Measurements from ENCODE around the gene SHB.
"Not testable (repeated sequence)": the region's sequence is repeated elsewhere in the genome, so short reads cannot be mapped to it uniquely, and the experiment has no call there.

Gene SHB

DNA sequence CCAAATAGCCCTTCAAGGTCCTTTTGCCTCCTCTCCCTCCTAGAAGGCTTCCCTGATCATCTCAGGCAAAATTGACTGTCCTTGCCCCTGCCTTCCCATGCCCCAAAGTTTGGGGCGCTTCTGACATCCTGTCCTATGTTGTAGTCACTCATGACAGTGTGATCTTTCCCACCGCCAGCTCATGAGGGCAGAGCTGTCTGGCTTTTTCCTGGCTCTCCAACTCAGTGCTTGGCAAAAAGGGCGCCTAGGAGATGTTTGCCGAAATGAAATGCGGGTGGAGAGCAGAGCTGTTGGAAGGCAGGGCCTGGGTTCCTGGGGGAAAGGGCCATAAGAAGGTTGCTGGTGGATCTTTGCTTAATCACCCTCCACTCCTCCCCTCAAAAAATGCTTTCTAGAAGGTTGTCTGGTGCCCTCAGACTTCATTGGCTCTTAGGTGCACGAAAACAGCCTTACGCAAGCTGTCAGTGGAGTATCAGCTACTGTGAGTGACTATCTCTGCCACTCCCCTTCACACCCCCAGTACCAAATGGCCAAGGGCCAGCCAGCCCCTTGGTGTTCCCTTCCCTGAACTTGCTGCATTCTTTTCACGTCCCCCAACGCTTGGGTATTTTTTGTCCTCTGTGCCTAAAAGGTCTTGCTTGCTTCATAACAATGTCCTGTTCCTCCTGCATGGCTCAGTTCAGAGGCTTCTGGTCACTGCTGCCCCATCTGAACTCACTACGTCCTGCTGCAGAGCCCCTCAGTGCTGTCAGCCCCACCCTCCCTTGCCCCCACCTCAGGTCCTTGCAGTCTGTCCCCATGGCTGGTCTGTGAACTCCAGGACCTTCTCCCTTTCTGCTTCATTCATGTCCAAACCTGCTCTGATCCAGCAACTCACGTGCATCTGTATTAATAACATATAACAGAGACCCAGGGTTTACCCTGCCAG, 162.5 kb downstream of the SHB start:
- no peak for DNase-seq (ENCODE audit: low read depth in 3 of 3, low spot score in 1 of 3)

DNA sequence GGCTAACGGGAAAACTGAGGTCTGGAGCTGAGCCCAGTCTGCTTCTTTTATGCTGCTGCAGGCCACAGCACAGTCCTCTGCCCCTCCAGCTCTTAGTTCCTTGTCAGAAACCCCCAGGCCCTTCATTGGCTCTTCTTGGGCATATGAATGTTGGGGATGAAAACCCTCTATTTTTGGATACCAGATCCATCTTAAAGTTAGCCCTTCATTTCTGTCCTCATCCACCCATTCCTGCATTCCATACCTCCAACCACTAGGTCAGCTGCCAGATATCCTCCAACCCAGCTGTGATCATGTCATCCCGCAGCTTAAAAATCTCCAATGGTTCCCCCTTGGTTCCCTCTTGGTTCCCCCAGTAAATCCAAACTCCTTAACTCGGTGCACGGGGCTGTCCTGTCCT, 163.3 kb downstream of the SHB start:
- no peak for DNase-seq (ENCODE audit: low read depth in 3 of 3, low spot score in 1 of 3)

- no peak for DNase-seq (ENCODE audit: low read depth in 3 of 3, low spot score in 1 of 3)
Observed at GRCh38 chr9:37905131-37905505, 163.9 kb downstream of the SHB start.

GRCh38 chr9:37904445-37905130, 164.4 kb downstream of the SHB start:
- peak in 1 of 3 donors; percentile 13 for DNase-seq (ENCODE audit: low read depth in 3 of 3, low spot score in 1 of 3)

DNA sequence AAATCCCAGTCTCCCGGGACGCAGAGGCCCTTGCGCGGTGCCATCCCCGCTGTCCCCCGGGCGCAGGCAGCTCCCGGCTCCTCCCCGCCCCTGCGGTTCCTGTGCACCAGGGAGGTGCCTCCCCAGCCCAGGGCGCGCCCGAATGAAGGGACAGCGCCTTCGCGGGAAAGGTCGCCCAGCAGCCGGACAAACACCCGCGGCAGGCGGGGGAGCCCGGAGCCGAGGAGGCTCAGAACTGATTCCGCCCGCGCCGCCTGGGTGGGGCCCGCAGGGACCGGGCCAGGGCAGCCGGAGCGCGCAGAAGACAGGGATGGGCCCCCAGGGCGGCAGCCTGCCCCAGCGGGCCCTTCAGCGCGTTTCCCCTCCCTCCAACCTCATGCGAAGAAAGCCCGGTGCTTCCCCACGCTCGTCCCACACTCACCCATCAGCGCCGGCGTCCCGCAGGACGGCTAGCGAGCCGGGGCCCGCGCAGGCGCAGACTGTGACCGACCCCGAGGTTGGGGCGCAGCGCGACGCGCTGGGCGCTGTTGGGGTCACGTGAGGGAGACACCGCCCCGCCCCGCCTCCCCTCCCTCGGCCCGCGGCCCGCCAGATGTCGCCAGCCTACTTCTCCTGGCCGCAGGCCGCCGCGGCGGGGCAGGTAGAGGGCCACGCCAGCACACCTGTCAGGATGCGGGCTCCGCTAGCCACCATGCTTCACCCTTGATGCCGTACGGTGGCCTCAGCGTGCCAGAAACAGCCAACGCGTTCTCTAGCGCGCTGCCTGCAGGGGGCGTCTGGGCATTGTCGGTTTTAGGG, 165.2 kb downstream of the SHB start, which contains the start of gene SLC25A51:
Gene SLC25A51, minus strand, starts transcription at position 481 of the 798 bp plus-strand sequence. CDS start 15,577 bp downstream, outside the sequence.
- peak; percentile 84 to 97 (median 94) for DNase-seq (ENCODE audit: low read depth in 3 of 3, low spot score in 1 of 3)

DNA sequence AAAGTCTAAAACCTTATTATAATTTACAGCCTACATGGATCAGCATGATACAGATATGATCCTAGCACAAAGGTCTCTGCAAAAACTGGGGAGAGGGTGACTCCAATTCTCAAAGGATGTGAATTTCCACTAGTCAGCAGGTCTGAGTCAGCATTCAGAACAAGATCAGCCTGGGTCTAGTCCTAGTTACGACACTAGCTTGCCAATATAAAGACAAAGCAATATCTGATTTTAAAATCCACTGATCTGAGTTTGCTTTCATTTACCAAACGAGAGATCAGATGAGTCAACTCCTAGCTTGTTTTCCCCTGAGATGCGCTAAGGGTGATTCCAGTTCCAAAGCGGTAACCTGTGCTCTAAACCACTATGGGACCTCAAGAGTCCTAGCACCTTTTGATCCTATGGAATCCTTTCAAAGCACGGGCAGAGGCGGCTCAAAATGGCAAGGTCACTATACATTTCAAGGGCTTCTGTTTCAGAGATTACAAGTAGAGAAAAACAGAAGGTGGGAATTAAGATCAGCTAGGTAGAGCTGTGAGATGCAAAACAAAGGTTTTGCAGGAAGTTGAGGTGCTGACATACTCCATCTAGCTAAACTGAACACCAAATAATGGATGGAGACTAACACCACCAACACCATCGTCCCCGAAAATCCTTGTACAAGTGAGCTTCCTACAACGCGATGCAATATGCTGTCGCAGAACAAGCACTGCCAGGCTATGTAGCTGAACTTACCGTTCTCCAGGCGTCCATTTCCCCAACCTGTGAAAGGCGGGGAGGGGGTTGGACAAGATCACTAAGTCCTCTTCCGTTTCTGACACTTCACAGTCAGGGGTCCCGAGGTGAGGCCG, 166.0 kb downstream of the SHB start:
- DNase-seq (ENCODE audit: low read depth in 3 of 3, low spot score in 1 of 3), result no peak

DNA sequence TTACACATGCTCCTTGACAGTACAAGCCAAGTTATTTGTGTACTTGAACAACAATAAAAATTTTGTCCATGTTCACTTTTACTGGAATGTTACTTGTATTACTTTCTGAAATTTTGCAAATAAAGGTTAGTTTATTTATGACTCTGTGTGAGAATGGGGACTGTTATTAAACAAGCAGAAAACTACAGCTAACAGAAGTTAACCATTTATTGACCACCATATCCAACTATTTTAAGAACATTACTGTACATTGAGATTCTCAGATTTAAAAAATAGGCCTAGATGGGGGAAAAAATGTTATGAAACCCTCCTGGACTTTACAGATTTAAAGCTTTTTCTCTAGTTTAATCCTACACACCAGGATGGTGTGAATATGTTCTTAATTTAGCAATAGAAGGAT, 166.9 kb downstream of the SHB start:
- DNase-seq (ENCODE audit: low read depth in 3 of 3, low spot score in 1 of 3), result no peak

DNA sequence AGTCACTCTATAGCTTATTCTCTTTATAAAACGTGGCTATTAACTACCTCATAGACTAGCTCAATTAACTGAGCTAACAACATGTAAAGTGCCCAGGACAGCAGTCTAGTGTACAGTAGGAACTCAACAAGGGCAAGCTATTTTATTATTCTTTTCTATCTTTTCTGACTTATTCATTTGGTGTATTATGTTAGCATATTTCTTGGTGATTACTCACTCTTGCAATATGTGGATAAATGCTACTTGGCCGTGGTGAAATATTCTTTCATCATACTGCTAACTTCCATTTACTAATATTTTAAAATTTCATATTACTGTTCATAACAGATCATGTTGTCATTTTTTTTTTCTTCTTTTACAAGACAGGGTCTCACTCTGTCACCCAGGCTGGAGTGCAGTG, 170.0 kb downstream of the SHB start:
- DNase-seq (ENCODE audit: low read depth in 3 of 3, low spot score in 1 of 3), result no peak

GRCh38 chr9:37897665-37898064, 171.4 kb downstream of the SHB start:
- no peak for DNase-seq (ENCODE audit: low read depth in 3 of 3, low spot score in 1 of 3)

- DNase-seq (ENCODE audit: low read depth in 3 of 3, low spot score in 1 of 3), result no peak
Observed at GRCh38 chr9:37892063-37892462, 177.0 kb downstream of the SHB start.

DNA sequence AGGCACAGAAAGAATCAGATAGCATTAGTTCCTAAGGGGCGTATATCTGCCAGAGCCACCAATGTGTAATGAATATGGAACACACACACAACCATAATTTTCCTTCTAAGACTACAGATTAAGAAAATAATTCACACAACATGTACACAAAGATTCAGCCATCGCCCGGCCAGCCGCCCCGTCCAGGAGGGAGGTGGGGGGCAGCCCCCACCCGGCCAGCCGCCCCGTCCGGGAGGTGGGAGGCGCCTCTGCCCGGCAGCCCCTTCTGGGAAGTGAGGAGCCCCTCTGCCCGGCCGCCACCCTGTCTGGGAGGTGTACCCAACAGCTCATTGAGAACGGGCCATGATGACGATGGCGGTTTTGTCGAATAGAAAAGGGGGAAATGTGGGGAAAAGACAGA, 178.0 kb downstream of the SHB start:
- DNase-seq (ENCODE audit: low read depth in 3 of 3, low spot score in 1 of 3), result not testable (repeated sequence)

- no peak for DNase-seq (ENCODE audit: low read depth in 3 of 3, low spot score in 1 of 3)
Observed at GRCh38 chr9:37889536-37889935, 179.5 kb downstream of the SHB start.

- not testable (repeated sequence) for DNase-seq (ENCODE audit: low read depth in 3 of 3, low spot score in 1 of 3)
Observed at GRCh38 chr9:37887977-37888583, 180.9 kb downstream of the SHB start.

DNA sequence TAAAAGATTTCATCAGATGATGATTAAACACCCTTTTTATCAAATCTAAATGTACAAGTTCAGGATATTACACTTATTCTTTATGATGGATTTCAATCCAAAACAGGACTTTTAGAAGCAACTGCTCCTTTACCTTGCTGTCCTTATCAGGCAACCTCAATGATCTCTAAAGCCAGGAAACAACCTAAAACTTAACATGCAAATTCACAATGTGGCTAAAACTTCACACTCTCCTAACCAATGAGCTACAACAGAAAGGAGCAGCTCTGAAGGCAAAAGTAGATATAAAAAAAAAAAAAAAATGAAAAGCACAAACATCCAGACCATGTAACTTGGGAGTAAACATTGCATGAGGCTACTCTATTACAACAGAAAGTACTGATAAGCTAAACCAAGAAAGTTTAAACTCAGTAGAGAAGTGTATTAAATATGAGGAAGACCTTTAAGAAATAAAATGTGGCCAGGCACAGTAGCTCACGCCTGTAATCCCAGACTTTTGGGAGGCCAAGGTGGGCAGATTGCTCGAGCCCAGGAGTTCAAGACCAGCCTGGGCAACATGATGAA, 188.0 kb downstream of the SHB start:
- DNase-seq (ENCODE audit: low read depth in 3 of 3, low spot score in 1 of 3), result no peak

- DNase-seq (ENCODE audit: low read depth in 3 of 3, low spot score in 1 of 3), result no peak
Observed at GRCh38 chr9:37876376-37876775, 192.7 kb downstream of the SHB start.

GRCh38 chr9:37873955-37874354, 195.1 kb downstream of the SHB start:
- no peak for DNase-seq (ENCODE audit: low read depth in 3 of 3, low spot score in 1 of 3)

DNA sequence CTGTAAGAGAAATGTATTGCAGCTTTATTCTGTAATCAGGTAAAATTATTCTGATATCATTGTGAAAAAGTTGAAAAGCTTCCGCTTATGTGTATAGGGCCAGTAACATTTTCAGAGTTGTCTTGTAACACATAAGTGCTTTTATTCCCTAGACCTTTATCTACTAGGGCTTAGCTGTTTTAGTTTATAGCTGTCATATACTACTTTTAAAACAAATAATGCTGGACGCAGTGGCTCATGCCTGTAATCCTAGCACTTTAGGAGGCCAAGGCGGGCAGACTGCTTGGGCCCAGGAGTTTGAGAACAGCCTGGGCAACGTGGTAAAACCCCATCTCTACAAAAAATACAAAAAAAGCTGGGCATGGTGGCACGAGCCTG, 198.2 kb downstream of the SHB start:
- no peak for DNase-seq (ENCODE audit: low read depth in 3 of 3, low spot score in 1 of 3)

DNA sequence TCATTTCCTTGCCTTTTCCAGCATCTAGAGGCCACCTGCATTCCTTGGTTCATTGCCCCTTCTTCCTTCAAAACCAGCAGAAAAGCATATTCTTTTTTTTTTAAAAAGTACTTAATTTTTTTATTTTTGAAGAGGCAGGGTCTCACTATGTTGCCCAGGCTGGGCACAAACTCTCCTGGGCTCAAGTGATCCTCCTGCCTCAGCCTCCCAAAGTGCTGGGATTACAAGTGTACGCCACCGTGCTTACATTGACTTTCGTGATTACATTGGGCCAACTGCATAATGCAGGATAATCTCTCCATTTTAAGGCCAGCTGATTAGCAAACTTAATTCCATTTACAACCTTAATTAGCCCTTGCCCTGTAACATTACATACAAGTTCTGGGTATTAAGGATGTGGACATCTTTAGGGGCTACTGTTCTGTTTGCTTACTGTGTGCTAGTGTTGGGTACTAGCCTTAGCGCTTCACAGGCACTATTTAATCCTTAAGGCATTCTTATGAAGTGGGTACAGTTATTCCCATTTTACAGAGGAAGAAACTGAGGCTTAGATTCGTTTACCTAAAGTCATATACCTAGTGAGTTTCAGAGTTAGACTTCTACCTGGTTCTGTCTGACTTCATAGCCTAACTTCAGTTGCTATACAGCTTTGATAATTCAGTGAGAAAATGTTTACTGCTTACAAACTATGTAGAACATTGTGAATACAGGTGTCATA, 198.8 kb downstream of the SHB start:
- DNase-seq (ENCODE audit: low read depth in 3 of 3, low spot score in 1 of 3), result no peak
